ENCODE results near the gene CHST14.

GRCh38 chr15:40467261-40467615 is 3.5 kb upstream of the CHST14 start:
- TF ChIP-seq CTCF (conservative IDR thresholded peaks at IDR 0.05; ENCODE audit: low read depth, low read length) (no peak), EZH2 (IDR thresholded peaks at IDR 0.05; ENCODE audit: borderline replicate concordance, low read depth, low read length, poor library complexity, severe bottlenecking) (no peak)
